ENCODE data around the gene ARHGEF39.

ARHGEF39 gene

DNA sequence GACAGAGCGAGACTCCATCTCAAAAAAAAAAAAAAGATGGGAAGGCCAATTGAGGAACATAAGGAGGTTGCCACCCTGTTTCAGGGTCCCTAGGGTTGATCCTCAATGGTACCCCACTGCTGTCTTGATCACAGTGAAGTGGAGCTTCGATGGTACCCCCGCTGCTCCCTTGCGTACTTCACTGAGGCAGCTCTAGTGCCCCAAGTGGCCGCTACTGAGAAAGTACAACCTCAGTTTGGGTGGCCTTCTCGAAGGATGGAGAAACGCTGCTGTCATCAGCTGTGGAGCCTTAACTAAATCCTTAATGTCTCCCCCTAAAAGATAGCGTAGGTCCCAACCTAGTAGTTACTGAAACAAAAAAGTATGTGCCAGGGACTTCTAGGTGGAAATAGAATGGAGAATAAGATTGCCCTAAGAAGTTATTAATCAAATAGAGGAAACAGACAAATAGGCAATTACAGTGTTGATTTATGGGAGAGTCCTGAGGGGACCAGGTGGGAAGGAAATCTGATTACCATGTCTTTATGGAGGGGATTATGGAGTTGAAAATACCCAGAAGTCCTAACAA, 53.7 kb downstream of the ARHGEF39 start:
- DNase-seq (ENCODE audit: extremely low read depth, low read depth), result no peak
- TF ChIP-seq, protein P1, sequence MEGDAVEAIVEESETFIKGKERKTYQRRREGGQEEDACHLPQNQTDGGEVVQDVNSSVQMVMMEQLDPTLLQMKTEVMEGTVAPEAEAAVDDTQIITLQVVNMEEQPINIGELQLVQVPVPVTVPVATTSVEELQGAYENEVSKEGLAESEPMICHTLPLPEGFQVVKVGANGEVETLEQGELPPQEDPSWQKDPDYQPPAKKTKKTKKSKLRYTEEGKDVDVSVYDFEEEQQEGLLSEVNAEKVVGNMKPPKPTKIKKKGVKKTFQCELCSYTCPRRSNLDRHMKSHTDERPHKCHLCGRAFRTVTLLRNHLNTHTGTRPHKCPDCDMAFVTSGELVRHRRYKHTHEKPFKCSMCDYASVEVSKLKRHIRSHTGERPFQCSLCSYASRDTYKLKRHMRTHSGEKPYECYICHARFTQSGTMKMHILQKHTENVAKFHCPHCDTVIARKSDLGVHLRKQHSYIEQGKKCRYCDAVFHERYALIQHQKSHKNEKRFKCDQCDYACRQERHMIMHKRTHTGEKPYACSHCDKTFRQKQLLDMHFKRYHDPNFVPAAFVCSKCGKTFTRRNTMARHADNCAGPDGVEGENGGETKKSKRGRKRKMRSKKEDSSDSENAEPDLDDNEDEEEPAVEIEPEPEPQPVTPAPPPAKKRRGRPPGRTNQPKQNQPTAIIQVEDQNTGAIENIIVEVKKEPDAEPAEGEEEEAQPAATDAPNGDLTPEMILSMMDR (IDR thresholded peaks at IDR 0.05; ENCODE audit: low read depth, low read length), result peak; percentile 70

DNA sequence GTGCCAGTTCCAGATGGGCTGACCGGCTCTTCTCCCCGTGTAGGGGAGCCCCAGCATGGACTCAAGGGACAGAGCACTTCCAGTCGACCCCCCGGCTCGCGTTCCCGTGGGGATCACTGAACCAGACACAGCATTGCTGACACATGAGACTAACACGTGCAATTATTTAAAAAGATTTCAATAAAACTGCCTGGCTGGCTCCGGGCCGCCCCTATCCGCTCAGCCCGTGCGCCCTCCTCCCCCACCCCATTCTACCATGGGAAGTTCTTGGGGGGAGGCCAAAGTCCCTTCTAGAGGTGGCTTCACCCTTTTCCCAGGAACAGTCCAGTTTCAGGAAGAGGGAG, 55.2 kb downstream of the ARHGEF39 start:
- DNase-seq (ENCODE audit: extremely low read depth, low read depth), result no peak
- TF ChIP-seq, protein P1 (IDR thresholded peaks at IDR 0.05; ENCODE audit: low read depth, low read length), result no peak
